Endothelial cell of umbilical vein (primary cell): ENCODE measurements around the gene UPK3A. TPM values are rescaled to one million over a fixed set of nuclear protein-coding genes. Genes with fewer than 3 reads are reported as not detected.

ENCODE experiments used
- BruUV-seq: library from RNA; stranded (reverse); fragments of 400-500 nt; replicated peaks from 2 replicates; lab custom pipeline; 2021; lab: Mats Ljungman, UMichigan
- CTCF ChIA-PET: fragments of 300-600, 350-600 bp; sonication (Branson Sonifier 250); formaldehyde crosslinking; loops from one replicate; lab custom pipeline; 2021; ENCODE audit warnings: antibody characterized with exemption, inconsistent platforms; lab: Charles Lee
- POLR2A ChIA-PET: fragments of 300-600, 350-600 bp; sonication (Branson Sonifier 250); formaldehyde crosslinking; loops from one replicate; lab custom pipeline; 2021; ENCODE audit warnings: antibody characterized with exemption, inconsistent platforms; lab: Charles Lee
- DNase-seq: peaks from one replicate; pipeline ENCODE4 v3.0.0-alpha.2; 2011; ENCODE audit warnings: low read depth, low spot score
- FAIRE-seq: peaks from 2 replicates; lab custom pipeline; 2011; peaks lifted over from hg19 to GRCh38; lab: Jason Lieb, UNC
- H2AFZ ChIP-seq: 2 replicates; pipeline ENCODE4 v1.6.0; 2012; ENCODE audit warnings: low read depth, low read length, control low read depth, inconsistent platforms
- H3K27ac ChIP-seq: 2 replicates; pipeline ENCODE4 v1.5.1; 2011; ENCODE audit warnings: low read depth, mild to moderate bottlenecking, control low read depth, low read length, moderate library complexity; ENCODE audit not compliant: insufficient read depth
- H3K27me3 ChIP-seq, 2 experiments: 2 replicates each; pipeline versions ENCODE4 v1.6.0 to v1.6.1; 2011; ENCODE audit warnings: low read length in 2 of 2, mixed read lengths in 1 of 2; ENCODE audit not compliant: control insufficient read depth in 2 of 2, insufficient read depth in 2 of 2
- H3K36me3 ChIP-seq, 2 experiments: 2 replicates in 1 of 2; 3 replicates in 1 of 2; pipeline ENCODE4 v1.5.1; 2011; ENCODE audit warnings: low read length in 2 of 2, mild to moderate bottlenecking in 1 of 2, moderate library complexity in 1 of 2; ENCODE audit not compliant: control insufficient read depth in 2 of 2, insufficient read depth in 2 of 2; ENCODE audit errors: extremely low read depth in 1 of 2
- H3K4me1 ChIP-seq: 3 replicates; pipeline ENCODE4 v1.5.1; 2011; ENCODE audit warnings: mild to moderate bottlenecking, low read length; ENCODE audit not compliant: control insufficient read depth, insufficient read depth; ENCODE audit errors: extremely low read depth
- H3K4me2 ChIP-seq: 2 replicates; pipeline ENCODE4 v1.6.1; 2011; ENCODE audit warnings: low read length, control low read depth, mixed read lengths; ENCODE audit not compliant: insufficient read depth
- H3K4me3 ChIP-seq, 3 experiments: fragments of 200-600 bp in 1 of 3; sonication (generic), shearing (Covaris generic) in 1 of 3; replicated peaks in 1 of 3; 2 replicates each; pipeline ENCODE4 v1.5.1; 2011 to 2016; ENCODE audit warnings: control low read depth in 3 of 3, low read length in 3 of 3, mild to moderate bottlenecking in 2 of 3, inconsistent platforms in 1 of 3, low read depth in 1 of 3, moderate library complexity in 1 of 3; ENCODE audit not compliant: insufficient read depth in 1 of 3
- H3K79me2 ChIP-seq: 2 replicates; pipeline ENCODE4 v1.6.0; 2012; ENCODE audit warnings: low read length, inconsistent platforms; ENCODE audit not compliant: control insufficient read depth, insufficient read depth
- H3K9ac ChIP-seq: replicated peaks from 2 replicates; pipeline ENCODE3; 2011; ENCODE audit warnings: low read length, control low read depth; ENCODE audit not compliant: insufficient read depth; ENCODE audit errors: extremely low read depth
- H3K9me1 ChIP-seq: replicated peaks from 3 replicates; pipeline ENCODE4 v1.6.0; 2011; ENCODE audit warnings: mild to moderate bottlenecking, low read length; ENCODE audit not compliant: control insufficient read depth, insufficient read depth; ENCODE audit errors: extremely low read depth
- H3K9me3 ChIP-seq: replicated peaks from 2 replicates; pipeline ENCODE4 v1.5.1; 2012; ENCODE audit warnings: low read length, inconsistent platforms; ENCODE audit not compliant: control insufficient read depth, insufficient read depth
- H4K20me1 ChIP-seq: replicated peaks from 2 replicates; pipeline ENCODE3; 2011; ENCODE audit warnings: mild to moderate bottlenecking, low read length; ENCODE audit not compliant: control insufficient read depth, insufficient read depth; ENCODE audit errors: extremely low read depth
- CTCF ChIP-seq, 2 donors: IDR thresholded peaks; 1 replicate in 1 of 2; 2 replicates in 1 of 2; pipeline ENCODE4 v1.5.1; 2011; ENCODE audit warnings: low read length in 2 of 2, mild to moderate bottlenecking in 2 of 2, moderate library complexity in 2 of 2, control low read depth in 1 of 2, inconsistent platforms in 1 of 2, low read depth in 1 of 2; ENCODE audit not compliant: insufficient read depth in 1 of 2; ENCODE audit errors: extremely low read depth in 1 of 2
- EZH2 ChIP-seq: IDR thresholded peaks from 2 replicates; pipeline ENCODE4 v1.6.1; 2012; ENCODE audit warnings: borderline replicate concordance, low read depth, mild to moderate bottlenecking, moderate library complexity, low read length, inconsistent platforms; ENCODE audit not compliant: severe bottlenecking
- FOS ChIP-seq: IDR thresholded peaks from 2 replicates; pipeline ENCODE4 v1.6.1; 2011; ENCODE audit warnings: mild to moderate bottlenecking, low read length, moderate library complexity, borderline replicate concordance; ENCODE audit not compliant: insufficient read depth
- GATA2 ChIP-seq: IDR thresholded peaks from 2 replicates; pipeline ENCODE4 v1.7.0; 2011; ENCODE audit warnings: low read depth, mild to moderate bottlenecking, moderate library complexity, mixed read lengths, low read length; ENCODE audit not compliant: insufficient read length, insufficient read depth
- JUN ChIP-seq: IDR thresholded peaks from 2 replicates; pipeline ENCODE4 v1.6.1; 2011; ENCODE audit warnings: borderline replicate concordance, low read depth; ENCODE audit not compliant: insufficient read length, insufficient read depth
- MAX ChIP-seq: IDR thresholded peaks from 2 replicates; pipeline ENCODE4 v1.6.1; 2011; ENCODE audit not compliant: insufficient read depth, insufficient read length
- POLR2A ChIP-seq: IDR thresholded peaks from 2 replicates; pipeline ENCODE4 v1.6.1; 2012; ENCODE audit warnings: low read depth, mild to moderate bottlenecking, control low read depth, low read length
- dilution Hi-C: fragments of 300-500 bp; cut with MboI; formaldehyde crosslinking; loops from one replicate; pipeline ENCODE4 v1.15.0; 2019; ENCODE audit warnings: low sequenced_read_pairs; ENCODE audit not compliant: extremely low pct_ligation_motif_present
- intact Hi-C: fragments of 100-400 bp; cut with micrococcal nuclease; formaldehyde crosslinking; loops from one replicate; pipeline ENCODE4 v1.10.0; 2022
- polyA plus RNA-seq, 4 experiments: library from polyadenylated mRNA; depleted of rRNA in 3 of 4; stranded (reverse) in 3 of 4; unstranded in 1 of 4; fragments of >200 nt; gene quantifications; 2 replicates each; pipeline versions ENCODE4 v1.2.1 to v1.2.3, GENCODE V29; 2011 to 2012; ENCODE audit warnings: missing spikeins in 1 of 4
- total RNA-seq: library from RNA; stranded (reverse); gene quantifications from 2 replicates; pipeline ENCODE4 v1.2.3, GENCODE V29; 2021

The UPK3A gene
- total and polyA plus RNA-seq, 2 donors (not counting 3 experiments of a cell fraction or from before 2014, with no cell fraction given), result not detected

- BruUV-seq, result no TSS peak
- dilution Hi-C loops, result no loop called here
- ChIA-PET CTCF (no interaction called here), POLR2A (no interaction called here)
- DNase-seq (no peak), FAIRE-seq (no peak)
- H3K27me3 ChIP-seq, result peaks cover 0 to 2% of the 10 kb centered on the region in 2 experiments
- TF ChIP-seq POLR2A (no peak), JUN (no peak), GATA2 (no peak), CTCF (IDR thresholded peaks at IDR 0.05; ENCODE audit: extremely low read depth in 1 of 2, insufficient read depth in 1 of 2, low read depth in 1 of 2, low read length in 2 of 2) (no peak), EZH2 (no peak), MAX (no peak), FOS (no peak)
- H3K9me3 ChIP-seq, result no peaks in the 10 kb centered on the region
- H4K20me1 ChIP-seq, result no peaks in the 10 kb centered on the region
- no peaks in the 10 kb centered on the region for H3K4me1 ChIP-seq
- H2AFZ ChIP-seq, result no peak overlapping the region
- no peak overlapping the region for H3K9ac ChIP-seq
- H3K79me2 ChIP-seq, result no peaks in the 10 kb centered on the region
- intact Hi-C loops, result no loop called here
- H3K36me3 ChIP-seq, result no peaks in the 10 kb centered on the region
- H3K4me2 ChIP-seq, result no peak overlapping the region
- no peaks in the 10 kb centered on the region for H3K9me1 ChIP-seq
- no peak overlapping the region for H3K27ac ChIP-seq
- no peak overlapping the region for H3K4me3 ChIP-seq
These were observed 12.0 kb downstream of the UPK3A start for GRCh38 chr22:45296628-45297297.
